ENCODE data around the gene B3GAT2.

B3GAT2 gene

DNA sequence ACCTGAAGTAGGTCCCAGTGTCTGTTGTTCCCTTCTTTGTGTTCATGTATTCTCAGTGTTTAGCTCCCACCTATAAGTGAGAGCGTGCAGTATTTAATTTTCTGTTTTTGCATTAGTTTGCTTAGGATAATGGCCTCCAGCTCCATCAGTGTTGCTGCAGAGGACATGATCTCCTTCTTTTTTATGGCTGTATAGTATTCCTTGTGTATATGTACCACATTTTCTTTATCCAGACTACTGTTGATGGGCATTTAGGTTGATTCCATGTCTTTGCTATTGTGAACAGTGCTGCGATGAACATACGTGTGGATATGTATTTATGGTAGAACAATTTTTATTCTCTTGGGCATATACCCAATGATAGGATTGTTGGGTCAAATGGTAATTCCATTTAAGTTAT lies 125.4 kb downstream of the B3GAT2 start:
- no peak for TF ChIP-seq Cebpa-rat (IDR thresholded peaks at IDR 0.05)
- Histone ChIP-seq H3K4me1 (no peaks in the 10 kb centered on the region), H3K9ac (no peak overlapping the region), H3K36me3 (peaks cover 9% of the 10 kb centered on the region; the same call in 1 of the 2 replicates), H3K27ac (no peak overlapping the region), H3K27me3 (no peaks in the 10 kb centered on the region), H4K20me1 (no peaks in the 10 kb centered on the region), H3K4me3 (no peak overlapping the region), H3K4me2 (no peak overlapping the region), H3K9me3 (peaks cover 7% of the 10 kb centered on the region)

DNA sequence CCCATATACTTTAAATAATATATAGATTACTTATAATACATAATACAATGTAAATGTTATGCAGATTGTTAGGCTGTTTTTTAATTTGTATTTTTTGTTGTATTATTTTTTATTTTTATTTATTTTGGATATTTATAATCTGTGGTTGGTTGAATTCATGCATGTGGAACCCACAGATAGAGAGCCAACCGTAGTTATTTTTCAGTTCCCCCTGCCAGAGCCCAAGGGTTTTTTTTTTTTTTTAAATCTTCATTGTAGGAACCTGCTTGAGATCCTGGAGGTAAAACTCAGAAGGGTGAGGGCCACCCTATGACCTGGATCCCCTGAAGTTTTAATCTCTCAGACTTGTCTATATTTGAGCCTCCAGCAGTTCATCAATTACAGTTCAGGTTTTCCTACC lies 133.2 kb downstream of the B3GAT2 start:
- H3K36me3 ChIP-seq, result peaks cover 11% of the 10 kb centered on the region
- H3K4me2 ChIP-seq, result peak overlapping the region; percentile 30
- no peak for TF ChIP-seq Cebpa-rat (IDR thresholded peaks at IDR 0.05)

DNA sequence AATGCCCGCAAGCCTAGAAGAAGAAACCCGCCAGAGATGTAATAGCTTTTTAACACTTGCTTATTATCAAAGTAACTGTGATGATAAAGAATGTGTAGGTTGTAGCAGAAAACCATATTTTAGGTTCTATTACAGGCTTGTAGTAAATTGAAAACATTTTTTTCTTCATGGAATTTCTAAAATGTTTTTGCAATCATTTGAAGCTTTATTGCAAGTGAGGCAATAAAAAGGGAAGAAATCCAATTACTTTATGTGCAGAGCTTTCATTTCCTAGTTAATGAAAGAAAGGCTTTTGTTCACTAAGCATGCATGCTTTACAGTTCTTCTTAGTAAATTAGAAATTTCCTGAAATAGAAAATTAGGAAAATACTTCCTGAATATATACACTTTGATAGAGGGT lies 135.1 kb downstream of the B3GAT2 start:
- Histone ChIP-seq H3K9me3 (peaks cover 13% of the 10 kb centered on the region), H3K9ac (no peak overlapping the region), H3K4me1 (peaks cover 10% of the 10 kb centered on the region), H3K4me3 (no peak overlapping the region), H3K4me2 (no peak overlapping the region), H3K27ac (no peak overlapping the region), H4K20me1 (no peaks in the 10 kb centered on the region), H3K27me3 (no peaks in the 10 kb centered on the region), H3K36me3 (peaks cover 11% of the 10 kb centered on the region)
- TF ChIP-seq Cebpa-rat (IDR thresholded peaks at IDR 0.05), result no peak

More for the DNA sequence above, 133.2 kb downstream of the B3GAT2 start:
- Histone ChIP-seq H3K4me3 (no peak overlapping the region), H3K9ac (no peak overlapping the region), H3K27ac (no peak overlapping the region), H3K27me3 (no peaks in the 10 kb centered on the region), H4K20me1 (no peaks in the 10 kb centered on the region), H3K4me1 (peaks cover 10% of the 10 kb centered on the region), H3K9me3 (peaks cover 13% of the 10 kb centered on the region)

GRCh38 chr6:70820778-70821177 lies 136.1 kb downstream of the B3GAT2 start:
- Histone ChIP-seq H3K27me3 (no peaks in the 10 kb centered on the region), H4K20me1 (no peaks in the 10 kb centered on the region), H3K4me2 (no peak overlapping the region), H3K4me3 (no peak overlapping the region), H3K4me1 (peaks cover 10% of the 10 kb centered on the region), H3K36me3 (peaks cover 11% of the 10 kb centered on the region), H3K9ac (no peak overlapping the region), H3K9me3 (peaks cover 13% of the 10 kb centered on the region), H3K27ac (no peak overlapping the region)
- TF ChIP-seq Cebpa-rat (IDR thresholded peaks at IDR 0.05), result no peak

GRCh38 chr6:70819646-70820045 lies 137.2 kb downstream of the B3GAT2 start:
- H3K9me3 ChIP-seq, result peaks cover 13% of the 10 kb centered on the region
- no peaks in the 10 kb centered on the region for H3K27me3 ChIP-seq
- TF ChIP-seq Cebpa-rat (IDR thresholded peaks at IDR 0.05), result no peak
- no peaks in the 10 kb centered on the region for H4K20me1 ChIP-seq
- peaks cover 6% of the 10 kb centered on the region for H3K36me3 ChIP-seq
- no peak overlapping the region for H3K9ac ChIP-seq
- peaks cover 10% of the 10 kb centered on the region for H3K4me1 ChIP-seq
- H3K4me3 ChIP-seq, result no peak overlapping the region
- no peak overlapping the region for H3K27ac ChIP-seq
- H3K4me2 ChIP-seq, result no peak overlapping the region

DNA sequence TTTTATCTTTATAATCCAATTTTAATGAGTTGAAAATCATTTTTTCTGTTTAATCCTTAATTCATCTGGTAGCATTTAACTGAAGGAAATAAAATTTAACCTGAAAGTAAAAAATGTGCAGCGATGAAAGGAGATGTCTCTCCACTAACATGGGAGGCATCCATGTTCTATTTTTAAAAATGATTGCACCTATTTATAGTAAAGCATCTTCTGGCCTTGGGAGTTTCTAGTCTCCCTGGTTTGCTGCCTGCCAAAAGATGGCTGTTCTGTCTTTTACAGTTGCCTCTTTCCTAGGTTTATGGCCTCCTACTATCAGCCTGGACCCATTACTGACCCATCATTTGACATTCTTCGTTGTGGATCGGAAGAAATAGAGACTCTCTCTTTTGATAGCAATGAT lies 143.0 kb downstream of the B3GAT2 start:
- H3K9me3 ChIP-seq, result no peaks in the 10 kb centered on the region
- no peak overlapping the region for H3K4me2 ChIP-seq
- H3K4me3 ChIP-seq, result no peak overlapping the region
- no peak for TF ChIP-seq Cebpa-rat (IDR thresholded peaks at IDR 0.05)
- no peaks in the 10 kb centered on the region for H3K4me1 ChIP-seq
- H3K27me3 ChIP-seq, result no peaks in the 10 kb centered on the region
- no peak overlapping the region for H3K27ac ChIP-seq
- no peaks in the 10 kb centered on the region for H3K36me3 ChIP-seq
- H4K20me1 ChIP-seq, result no peaks in the 10 kb centered on the region
- no peak overlapping the region for H3K9ac ChIP-seq

DNA sequence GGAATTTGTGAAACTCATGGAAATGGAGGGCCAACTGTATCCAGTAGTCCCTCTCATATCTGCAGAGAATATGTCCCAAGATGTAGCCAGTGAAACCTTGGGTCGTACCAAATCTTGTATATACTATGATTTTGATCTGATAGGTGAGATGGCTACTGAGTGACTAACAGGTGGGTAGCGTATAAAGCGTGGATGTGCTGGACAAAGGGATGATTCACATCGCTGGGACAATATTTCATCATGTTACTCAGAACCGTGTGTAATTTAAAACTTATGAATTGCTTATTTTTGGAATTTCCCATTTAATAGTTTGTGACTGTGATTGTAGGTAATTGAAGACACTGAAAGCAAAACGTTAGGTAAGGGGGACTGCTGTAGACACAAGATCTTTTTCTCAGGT lies 145.1 kb downstream of the B3GAT2 start:
- TF ChIP-seq Cebpa-rat (IDR thresholded peaks at IDR 0.05), result no peak
- no peak overlapping the region for H3K4me3 ChIP-seq
- H3K9me3 ChIP-seq, result no peaks in the 10 kb centered on the region
- no peaks in the 10 kb centered on the region for H3K36me3 ChIP-seq
- no peaks in the 10 kb centered on the region for H4K20me1 ChIP-seq
- no peak overlapping the region for H3K9ac ChIP-seq
- no peak overlapping the region for H3K27ac ChIP-seq
- H3K4me1 ChIP-seq, result no peaks in the 10 kb centered on the region
- H3K4me2 ChIP-seq, result no peak overlapping the region
- H3K27me3 ChIP-seq, result no peaks in the 10 kb centered on the region
